HEK293 (cell line): ENCODE measurements around the gene FAM229B.

ENCODE experiments used
- CTCF ChIA-PET: fragments of 350-600 bp; formaldehyde crosslinking; extraction: SDS; loops from one replicate; lab custom pipeline; 2021; ENCODE audit warnings: antibody characterized with exemption; lab: Yijun Ruan, JAX
- POLR2A ChIA-PET: fragments of 300-600 bp; formaldehyde crosslinking; extraction: SDS; loops from one replicate; lab custom pipeline; 2020; ENCODE audit warnings: antibody characterized with exemption, inconsistent platforms; lab: Yijun Ruan, JAX
- H3K27ac ChIP-seq: fragments of 200-500 bp; sonication (Bioruptor generic); 2 replicates; pipeline ENCODE4 v1.5.1; 2014; ENCODE audit warnings: low read depth, low read length, control low read depth, inconsistent platforms; ENCODE audit errors: extremely low read depth
- H3K36me3 ChIP-seq, 2 experiments: fragments of 200-500 bp in 1 of 2; sonication (Bioruptor generic) in 1 of 2; 1 replicate in 1 of 2; 2 replicates in 1 of 2; pipeline ENCODE4 v1.5.1; 2014 to 2017; ENCODE audit warnings: inconsistent platforms in 2 of 2, low read length in 2 of 2; ENCODE audit not compliant: control insufficient read depth in 2 of 2, insufficient read depth in 1 of 2
- H3K4me1 ChIP-seq: fragments of 200-500 bp; sonication (Bioruptor generic); 2 replicates; pipeline ENCODE4 v1.5.1; 2014; ENCODE audit warnings: mild to moderate bottlenecking, low read length, inconsistent platforms; ENCODE audit not compliant: control insufficient read depth, insufficient read depth
- H3K4me3 ChIP-seq: 2 replicates; pipeline ENCODE4 v1.5.1; 2011; ENCODE audit warnings: low read depth, mild to moderate bottlenecking, control low read depth, low read length, moderate library complexity
- H3K9me3 ChIP-seq: fragments of 200-500 bp; sonication (Bioruptor generic); 2 replicates; pipeline ENCODE4 v1.5.1; 2014; ENCODE audit warnings: low read depth, low read length, inconsistent platforms; ENCODE audit not compliant: control insufficient read depth, insufficient read depth
- GLI2 ChIP-seq: fragments of 450-650 bp; formaldehyde crosslinking; IDR thresholded peaks from 2 replicates; pipeline ENCODE4; 2017; ENCODE audit warnings: missing biosample characterization, missing genetic modification characterization, low read depth, borderline replicate concordance
- GLI4 ChIP-seq: fragments of 450-650 bp; formaldehyde crosslinking; IDR thresholded peaks from 2 replicates; pipeline ENCODE4 v1.5.1; 2016; ENCODE audit warnings: missing biosample characterization, missing genetic modification characterization
- SCRT1 ChIP-seq: fragments of 450-650 bp; formaldehyde crosslinking; IDR thresholded peaks from 2 replicates; pipeline ENCODE4 v1.5.1; 2016; ENCODE audit warnings: missing biosample characterization, missing genetic modification characterization, borderline replicate concordance
- SP3 ChIP-seq: fragments of 450-650 bp; formaldehyde crosslinking; IDR thresholded peaks from 2 replicates; pipeline ENCODE4 v1.5.1; 2016; ENCODE audit warnings: missing biosample characterization, missing genetic modification characterization
- SP7 ChIP-seq: fragments of 450-650 bp; formaldehyde crosslinking; IDR thresholded peaks from 2 replicates; pipeline ENCODE4 v1.5.1; 2016; ENCODE audit warnings: missing biosample characterization, missing genetic modification characterization
- ZFP41 ChIP-seq: fragments of 450-650 bp; formaldehyde crosslinking; IDR thresholded peaks from 2 replicates; pipeline ENCODE4 v1.5.1; 2016; ENCODE audit warnings: missing biosample characterization, missing genetic modification characterization, borderline replicate concordance
- ZNF10 ChIP-seq: fragments of 450-650 bp; formaldehyde crosslinking; IDR thresholded peaks from 2 replicates; pipeline ENCODE4 v1.5.1; 2017; ENCODE audit warnings: missing biosample characterization, missing genetic modification characterization
- ZNF121 ChIP-seq: fragments of 450-650 bp; formaldehyde crosslinking; IDR thresholded peaks from 2 replicates; pipeline ENCODE4 v1.5.1; 2016; ENCODE audit warnings: missing biosample characterization, missing genetic modification characterization
- ZNF133 ChIP-seq: fragments of 450-650 bp; formaldehyde crosslinking; IDR thresholded peaks from 2 replicates; pipeline ENCODE4 v1.5.1; 2016; ENCODE audit warnings: missing biosample characterization, missing genetic modification characterization
- ZNF169 ChIP-seq: fragments of 450-650 bp; formaldehyde crosslinking; IDR thresholded peaks from 2 replicates; pipeline ENCODE4 v1.5.1; 2016; ENCODE audit warnings: missing biosample characterization, missing genetic modification characterization
- ZNF239 ChIP-seq: fragments of 450-650 bp; formaldehyde crosslinking; IDR thresholded peaks from 2 replicates; pipeline ENCODE4 v1.5.1; 2016; ENCODE audit warnings: missing biosample characterization, missing genetic modification characterization
- ZNF302 ChIP-seq: fragments of 450-650 bp; formaldehyde crosslinking; IDR thresholded peaks from 2 replicates; pipeline ENCODE4 v1.5.1; 2016; ENCODE audit warnings: missing biosample characterization, missing genetic modification characterization, low read depth
- ZNF404 ChIP-seq: fragments of 450-650 bp; formaldehyde crosslinking; IDR thresholded peaks from 2 replicates; pipeline ENCODE4 v1.5.1; 2017; ENCODE audit warnings: missing biosample characterization, missing genetic modification characterization
- ZNF624 ChIP-seq: fragments of 450-650 bp; formaldehyde crosslinking; IDR thresholded peaks from 2 replicates; pipeline ENCODE4 v1.5.1; 2017; ENCODE audit warnings: missing biosample characterization, missing genetic modification characterization
- ZXDB ChIP-seq: fragments of 450-650 bp; formaldehyde crosslinking; IDR thresholded peaks from 2 replicates; pipeline ENCODE4 v1.5.1; 2016; ENCODE audit warnings: missing biosample characterization, missing genetic modification characterization
- TF ChIP-seq, protein P1 (sequence below): IDR thresholded peaks from 2 replicates; pipeline ENCODE4 v1.6.1; 2011; ENCODE audit warnings: mild to moderate bottlenecking, low read depth, low read length, borderline replicate concordance
- TF ChIP-seq, protein P2 (sequence below): fragments of 450-650 bp; formaldehyde crosslinking; IDR thresholded peaks from 2 replicates; pipeline ENCODE4 v1.5.1; 2016; ENCODE audit warnings: missing biosample characterization, missing genetic modification characterization, borderline replicate concordance
- TF ChIP-seq, protein P3 (sequence below): fragments of 450-650 bp; formaldehyde crosslinking; IDR thresholded peaks from 2 replicates; pipeline ENCODE4 v1.5.1; 2016; ENCODE audit warnings: missing biosample characterization, missing genetic modification characterization
- TF ChIP-seq, protein P4 (sequence below): fragments of 450-650 bp; formaldehyde crosslinking; IDR thresholded peaks from 2 replicates; pipeline ENCODE4 v1.5.1; 2017; ENCODE audit warnings: missing biosample characterization, missing genetic modification characterization

The FAM229B gene

DNA sequence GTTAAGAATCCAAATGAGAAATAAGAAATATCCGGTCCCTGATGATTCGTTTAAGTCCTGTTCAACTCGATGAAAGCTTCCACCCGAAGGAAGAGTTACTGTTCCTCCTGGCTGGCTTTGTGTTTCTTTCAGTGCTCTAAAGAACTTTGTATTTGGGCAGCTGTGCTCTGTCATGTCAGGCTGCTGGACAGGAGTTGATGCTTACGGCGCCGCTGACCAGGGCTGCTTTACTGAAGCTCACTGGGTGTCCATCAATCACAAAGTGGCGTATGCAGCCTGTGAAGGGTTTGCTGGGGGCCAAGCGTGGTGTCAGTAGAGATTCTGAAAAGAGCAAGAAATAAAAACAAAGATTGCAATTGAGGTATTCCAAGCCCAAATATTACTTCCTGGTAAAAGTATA, 21.9 kb downstream of the FAM229B start:
- no peak overlapping the region for H3K27ac ChIP-seq
- CTCF ChIA-PET = interaction anchor here (1.0 to 1.4 kb wide), 5 partner anchors 8 to 346 kb away, joined by 3 to 5 read pairs (median 3); partner anchors contain the start of genes FAM229B and TUBE1
- POLR2A ChIA-PET = no interaction called here
- no peak overlapping the region for H3K4me3 ChIP-seq
- no peaks in the 10 kb centered on the region; a peak in 1 of 3 replicates for H3K36me3 ChIP-seq
- TF ChIP-seq, protein P1, sequence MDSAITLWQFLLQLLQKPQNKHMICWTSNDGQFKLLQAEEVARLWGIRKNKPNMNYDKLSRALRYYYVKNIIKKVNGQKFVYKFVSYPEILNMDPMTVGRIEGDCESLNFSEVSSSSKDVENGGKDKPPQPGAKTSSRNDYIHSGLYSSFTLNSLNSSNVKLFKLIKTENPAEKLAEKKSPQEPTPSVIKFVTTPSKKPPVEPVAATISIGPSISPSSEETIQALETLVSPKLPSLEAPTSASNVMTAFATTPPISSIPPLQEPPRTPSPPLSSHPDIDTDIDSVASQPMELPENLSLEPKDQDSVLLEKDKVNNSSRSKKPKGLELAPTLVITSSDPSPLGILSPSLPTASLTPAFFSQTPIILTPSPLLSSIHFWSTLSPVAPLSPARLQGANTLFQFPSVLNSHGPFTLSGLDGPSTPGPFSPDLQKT = no peak
- TF ChIP-seq ZNF121 (tag by site-specific recombination) = no peak
- TF ChIP-seq SP7 (tag by site-specific recombination) = no peak
- TF ChIP-seq ZNF169 = no peak
- no peak for TF ChIP-seq ZNF133 (tag by site-specific recombination)
- no peak for TF ChIP-seq ZXDB (tag by site-specific recombination)
- TF ChIP-seq ZNF239 (tag by site-specific recombination) = no peak
- no peak for TF ChIP-seq ZFP41
- no peak for TF ChIP-seq ZNF404 (tag by site-specific recombination)
- TF ChIP-seq, protein P2, sequence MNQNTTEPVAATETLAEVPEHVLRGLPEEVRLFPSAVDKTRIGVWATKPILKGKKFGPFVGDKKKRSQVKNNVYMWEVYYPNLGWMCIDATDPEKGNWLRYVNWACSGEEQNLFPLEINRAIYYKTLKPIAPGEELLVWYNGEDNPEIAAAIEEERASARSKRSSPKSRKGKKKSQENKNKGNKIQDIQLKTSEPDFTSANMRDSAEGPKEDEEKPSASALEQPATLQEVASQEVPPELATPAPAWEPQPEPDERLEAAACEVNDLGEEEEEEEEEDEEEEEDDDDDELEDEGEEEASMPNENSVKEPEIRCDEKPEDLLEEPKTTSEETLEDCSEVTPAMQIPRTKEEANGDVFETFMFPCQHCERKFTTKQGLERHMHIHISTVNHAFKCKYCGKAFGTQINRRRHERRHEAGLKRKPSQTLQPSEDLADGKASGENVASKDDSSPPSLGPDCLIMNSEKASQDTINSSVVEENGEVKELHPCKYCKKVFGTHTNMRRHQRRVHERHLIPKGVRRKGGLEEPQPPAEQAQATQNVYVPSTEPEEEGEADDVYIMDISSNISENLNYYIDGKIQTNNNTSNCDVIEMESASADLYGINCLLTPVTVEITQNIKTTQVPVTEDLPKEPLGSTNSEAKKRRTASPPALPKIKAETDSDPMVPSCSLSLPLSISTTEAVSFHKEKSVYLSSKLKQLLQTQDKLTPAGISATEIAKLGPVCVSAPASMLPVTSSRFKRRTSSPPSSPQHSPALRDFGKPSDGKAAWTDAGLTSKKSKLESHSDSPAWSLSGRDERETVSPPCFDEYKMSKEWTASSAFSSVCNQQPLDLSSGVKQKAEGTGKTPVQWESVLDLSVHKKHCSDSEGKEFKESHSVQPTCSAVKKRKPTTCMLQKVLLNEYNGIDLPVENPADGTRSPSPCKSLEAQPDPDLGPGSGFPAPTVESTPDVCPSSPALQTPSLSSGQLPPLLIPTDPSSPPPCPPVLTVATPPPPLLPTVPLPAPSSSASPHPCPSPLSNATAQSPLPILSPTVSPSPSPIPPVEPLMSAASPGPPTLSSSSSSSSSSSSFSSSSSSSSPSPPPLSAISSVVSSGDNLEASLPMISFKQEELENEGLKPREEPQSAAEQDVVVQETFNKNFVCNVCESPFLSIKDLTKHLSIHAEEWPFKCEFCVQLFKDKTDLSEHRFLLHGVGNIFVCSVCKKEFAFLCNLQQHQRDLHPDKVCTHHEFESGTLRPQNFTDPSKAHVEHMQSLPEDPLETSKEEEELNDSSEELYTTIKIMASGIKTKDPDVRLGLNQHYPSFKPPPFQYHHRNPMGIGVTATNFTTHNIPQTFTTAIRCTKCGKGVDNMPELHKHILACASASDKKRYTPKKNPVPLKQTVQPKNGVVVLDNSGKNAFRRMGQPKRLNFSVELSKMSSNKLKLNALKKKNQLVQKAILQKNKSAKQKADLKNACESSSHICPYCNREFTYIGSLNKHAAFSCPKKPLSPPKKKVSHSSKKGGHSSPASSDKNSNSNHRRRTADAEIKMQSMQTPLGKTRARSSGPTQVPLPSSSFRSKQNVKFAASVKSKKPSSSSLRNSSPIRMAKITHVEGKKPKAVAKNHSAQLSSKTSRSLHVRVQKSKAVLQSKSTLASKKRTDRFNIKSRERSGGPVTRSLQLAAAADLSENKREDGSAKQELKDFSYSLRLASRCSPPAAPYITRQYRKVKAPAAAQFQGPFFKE (tag by site-specific recombination) = no peak
- no peak for TF ChIP-seq GLI2
- TF ChIP-seq ZNF10 (tag by site-specific recombination) = no peak
- TF ChIP-seq SCRT1 (tag by site-specific recombination) = no peak
- TF ChIP-seq, protein P3, sequence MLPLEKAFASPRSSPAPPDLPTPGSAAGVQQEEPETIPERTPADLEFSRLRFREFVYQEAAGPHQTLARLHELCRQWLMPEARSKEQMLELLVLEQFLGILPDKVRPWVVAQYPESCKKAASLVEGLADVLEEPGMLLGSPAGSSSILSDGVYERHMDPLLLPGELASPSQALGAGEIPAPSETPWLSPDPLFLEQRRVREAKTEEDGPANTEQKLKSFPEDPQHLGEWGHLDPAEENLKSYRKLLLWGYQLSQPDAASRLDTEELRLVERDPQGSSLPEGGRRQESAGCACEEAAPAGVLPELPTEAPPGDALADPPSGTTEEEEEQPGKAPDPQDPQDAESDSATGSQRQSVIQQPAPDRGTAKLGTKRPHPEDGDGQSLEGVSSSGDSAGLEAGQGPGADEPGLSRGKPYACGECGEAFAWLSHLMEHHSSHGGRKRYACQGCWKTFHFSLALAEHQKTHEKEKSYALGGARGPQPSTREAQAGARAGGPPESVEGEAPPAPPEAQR (tag by site-specific recombination) = no peak
- no peaks in the 10 kb centered on the region for H3K9me3 ChIP-seq
- H3K4me1 ChIP-seq = no peaks in the 10 kb centered on the region

DNA sequence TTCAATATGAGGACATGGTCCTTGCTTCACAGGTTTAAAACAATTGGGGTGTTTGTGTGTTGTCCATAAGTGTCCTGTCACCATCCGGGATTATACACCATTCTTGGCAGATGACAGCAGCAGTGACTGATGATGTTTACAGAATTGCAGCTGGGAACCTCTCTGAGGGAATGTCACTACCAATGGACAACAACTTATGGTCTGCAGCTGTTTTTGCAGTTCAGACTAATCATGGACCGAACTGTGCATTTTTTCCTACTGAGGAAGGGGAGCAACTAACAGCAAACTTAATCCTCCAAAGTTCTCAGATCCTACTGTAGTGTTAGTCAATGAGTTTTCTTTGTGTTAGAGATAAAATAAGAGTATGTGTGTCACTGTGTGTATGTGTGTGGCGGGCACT, 26.0 kb downstream of the FAM229B start:
- TF ChIP-seq ZNF302 (tag by site-specific recombination) (no peak), SP7 (tag by site-specific recombination) (no peak), SP3 (tag by site-specific recombination) (no peak), ZNF624 (no peak), GLI4 (tag by site-specific recombination) (no peak)
- TF ChIP-seq, protein P4, sequence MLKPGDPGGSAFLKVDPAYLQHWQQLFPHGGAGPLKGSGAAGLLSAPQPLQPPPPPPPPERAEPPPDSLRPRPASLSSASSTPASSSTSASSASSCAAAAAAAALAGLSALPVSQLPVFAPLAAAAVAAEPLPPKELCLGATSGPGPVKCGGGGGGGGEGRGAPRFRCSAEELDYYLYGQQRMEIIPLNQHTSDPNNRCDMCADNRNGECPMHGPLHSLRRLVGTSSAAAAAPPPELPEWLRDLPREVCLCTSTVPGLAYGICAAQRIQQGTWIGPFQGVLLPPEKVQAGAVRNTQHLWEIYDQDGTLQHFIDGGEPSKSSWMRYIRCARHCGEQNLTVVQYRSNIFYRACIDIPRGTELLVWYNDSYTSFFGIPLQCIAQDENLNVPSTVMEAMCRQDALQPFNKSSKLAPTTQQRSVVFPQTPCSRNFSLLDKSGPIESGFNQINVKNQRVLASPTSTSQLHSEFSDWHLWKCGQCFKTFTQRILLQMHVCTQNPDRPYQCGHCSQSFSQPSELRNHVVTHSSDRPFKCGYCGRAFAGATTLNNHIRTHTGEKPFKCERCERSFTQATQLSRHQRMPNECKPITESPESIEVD (tag by site-specific recombination) = no peak
- TF ChIP-seq, all 188 proteins: peak for 0
- no peaks in the 10 kb centered on the region; a peak in 1 of 3 replicates for H3K36me3 ChIP-seq
- H3K4me3 ChIP-seq = no peak overlapping the region
- H3K27ac ChIP-seq = no peak overlapping the region
- ChIA-PET CTCF (interaction anchor here (0.7 to 0.9 kb wide), 2 partner anchors 67 to 90 kb away, joined by 3 read pairs; no protein-coding TSS in a partner anchor), POLR2A (no interaction called here)
- no peaks in the 10 kb centered on the region for H3K4me1 ChIP-seq
- H3K9me3 ChIP-seq = no peaks in the 10 kb centered on the region
